ENCODE results near the gene REM2.

GRCh38 chr14:22842211-22843122, 40.6 kb upstream of the REM2 start:
- TF ChIP-seq CTCF (conservative IDR thresholded peaks at IDR 0.05) (no peak), EZH2 (IDR thresholded peaks at IDR 0.05; ENCODE audit: low read depth) (no peak)

Measured in PC-9 (cell line).